Stimulated activated CD8-positive, alpha-beta memory T cell treated with anti-CD3 and anti-CD28 coated beads, Interleukin-12 subunit alpha, Interleukin-12 subunit beta, amount 100 ng/mL, for 1 hour (primary cell): ENCODE measurements around the gene FAM184A.
A peak's percentile ranks its signal among the peaks of the same experiment; 100 is the strongest.
"Not testable (repeated sequence)": the region's sequence is repeated elsewhere in the genome, so short reads cannot be mapped to it uniquely, and the experiment has no call there.

Source experiments
- DNase-seq: peaks from one replicate; pipeline ENCODE4 v3.0.0-alpha.2; 2020; ENCODE audit warnings: low read depth

The FAM184A gene

GRCh38 chr6:119078376-119079282 is at the start of gene FAM184A:
Gene FAM184A (minus strand): TSS chr6:119078664. CDS start chr6:119078299, 365 bp downstream.
- peak; percentile 39 for DNase-seq

DNA sequence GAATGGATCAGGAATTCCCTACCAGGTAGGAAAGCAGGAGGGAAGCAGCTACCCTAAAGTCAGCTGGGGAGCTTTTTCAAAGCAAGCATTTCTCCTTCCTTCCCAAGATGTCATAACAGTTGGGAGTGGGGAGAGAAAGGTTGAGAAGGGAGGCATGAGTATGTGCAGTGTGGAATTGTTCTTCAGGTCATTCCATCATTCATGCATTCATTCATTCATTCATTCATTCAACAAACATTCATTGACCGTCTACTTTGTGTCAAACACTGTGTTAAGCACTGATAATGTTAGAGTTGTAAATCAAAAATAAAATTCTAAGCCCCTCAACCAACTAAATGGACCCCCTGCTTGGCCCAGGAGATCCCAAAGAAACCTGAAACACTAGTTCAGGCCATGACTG is 49.2 kb upstream of the FAM184A start:
- no peak for DNase-seq

GRCh38 chr6:119126826-119127225 is 48.4 kb upstream of the FAM184A start:
- DNase-seq, result no peak

DNA sequence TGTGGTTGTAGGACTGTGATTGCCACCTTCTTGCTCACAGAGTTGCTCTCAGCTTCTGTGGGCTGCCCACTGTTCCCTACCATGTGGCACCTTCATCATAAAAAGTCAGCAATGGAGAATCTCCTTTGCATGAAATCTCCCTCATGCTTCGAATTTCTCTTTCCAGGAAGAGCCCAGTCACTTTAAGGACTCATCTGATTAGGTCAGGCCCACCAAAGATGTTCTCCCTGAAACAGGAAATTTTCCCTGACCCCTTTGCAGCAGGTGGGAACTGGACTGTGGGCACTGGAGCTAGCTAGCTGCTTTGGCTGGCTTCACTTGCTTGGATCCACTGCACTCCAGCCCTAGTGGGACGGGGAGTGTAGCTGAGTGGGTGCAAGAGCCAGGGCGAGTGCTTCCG is 47.7 kb upstream of the FAM184A start:
- DNase-seq, result no peak

GRCh38 chr6:119125576-119125975 is 47.1 kb upstream of the FAM184A start:
- no peak for DNase-seq

DNA sequence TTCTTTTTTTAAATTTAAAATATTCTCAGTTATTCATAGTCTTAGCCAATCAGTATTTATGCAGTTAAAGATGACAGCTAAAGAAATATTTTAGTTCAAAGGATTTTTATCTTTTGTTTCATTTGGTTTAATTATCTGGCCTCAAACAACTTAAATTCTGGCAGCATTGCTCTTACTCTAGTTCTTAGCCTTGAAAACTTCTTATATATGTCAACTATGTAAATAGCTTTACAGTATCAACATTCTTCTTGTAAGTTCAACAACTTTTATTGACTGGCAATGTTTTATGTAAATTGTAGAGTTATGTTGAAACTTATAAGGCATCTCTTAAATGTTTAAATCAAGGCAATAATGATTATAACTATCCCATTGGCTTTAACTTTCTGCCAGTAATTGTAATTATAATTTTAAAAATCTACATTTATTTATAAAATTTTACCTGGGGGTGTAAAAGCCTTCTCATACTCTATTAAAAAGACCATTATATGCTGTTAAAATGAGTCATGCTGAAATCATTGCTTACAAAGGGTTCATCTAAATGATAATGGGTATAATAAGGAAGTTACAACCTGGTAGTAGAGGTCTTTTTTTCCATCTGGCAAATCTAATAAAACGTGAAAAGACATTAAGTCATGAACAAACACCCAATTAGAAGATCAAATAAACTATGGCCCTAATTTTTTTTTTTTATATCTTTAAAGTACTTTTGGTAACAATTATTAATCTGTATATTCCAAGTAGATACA is 45.8 kb upstream of the FAM184A start:
- no peak for DNase-seq

DNA sequence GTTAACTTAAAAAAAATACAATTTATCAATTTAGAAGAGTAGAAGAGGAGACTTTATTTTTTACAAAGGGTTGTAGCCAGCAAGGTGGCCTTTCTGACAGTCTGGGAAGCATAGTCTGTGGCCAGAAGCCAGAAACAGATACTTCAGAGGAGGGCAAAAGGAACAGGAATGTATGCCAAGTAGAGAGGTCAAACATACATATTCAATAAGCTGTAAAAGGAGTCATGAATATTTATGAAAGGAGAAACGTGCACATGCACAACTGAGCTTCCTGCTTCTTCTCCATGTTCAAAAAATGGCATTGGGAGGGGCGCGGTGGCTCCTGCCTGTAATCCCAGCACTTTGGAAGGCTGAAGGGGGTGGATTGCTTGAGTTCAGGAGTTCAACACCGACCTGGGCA is 43.9 kb upstream of the FAM184A start:
- no peak for DNase-seq

GRCh38 chr6:119121367-119121766 is 42.9 kb upstream of the FAM184A start:
- DNase-seq, result no peak

GRCh38 chr6:119119989-119120388 is 41.5 kb upstream of the FAM184A start:
- no peak for DNase-seq

DNA sequence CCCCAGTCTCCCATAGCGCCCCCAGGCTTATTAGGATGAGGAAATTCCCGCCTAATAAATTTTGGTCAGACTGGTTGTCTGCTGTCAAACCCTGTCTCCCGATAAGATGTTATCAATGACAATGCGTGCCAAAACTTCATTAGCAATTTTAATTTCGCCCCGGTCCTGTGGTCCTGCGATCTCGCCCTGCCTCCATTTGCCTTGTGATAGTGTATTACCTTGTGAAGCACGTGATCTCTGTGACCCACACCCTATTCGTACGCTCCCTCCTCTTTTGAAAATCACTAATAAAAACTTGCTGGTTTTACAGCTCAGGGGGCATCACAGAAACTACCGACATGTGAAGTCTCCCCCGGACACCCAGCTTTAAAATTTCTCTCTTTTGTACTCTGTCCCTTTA is 40.6 kb upstream of the FAM184A start:
- DNase-seq, result not testable (repeated sequence)

DNA sequence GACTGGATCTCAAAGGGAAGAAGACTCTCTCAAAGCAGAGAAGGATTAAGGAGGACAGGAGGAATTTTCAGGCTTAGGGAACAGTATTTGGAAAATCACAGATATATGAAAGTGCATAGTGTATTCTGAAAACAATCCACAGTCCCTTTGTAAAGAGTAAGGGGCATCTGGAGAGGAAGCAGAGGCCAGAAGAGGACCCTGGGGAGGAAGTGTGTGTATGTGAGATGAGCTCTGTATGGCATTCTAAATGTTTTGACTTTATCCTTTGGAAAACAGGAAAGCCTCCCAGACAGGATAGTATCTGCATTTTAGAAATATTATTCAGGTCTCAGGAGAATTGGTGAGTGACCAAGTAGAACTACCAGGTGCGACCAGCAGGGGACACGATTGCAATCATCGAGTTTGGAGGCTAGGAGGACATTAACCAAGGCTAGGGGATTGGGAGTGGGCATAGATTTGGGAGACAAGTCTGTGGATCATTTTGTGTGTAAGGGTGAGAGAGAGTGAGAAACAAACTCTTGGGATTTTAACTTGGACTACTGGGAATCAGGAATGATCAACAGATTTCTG is 38.3 kb upstream of the FAM184A start:
- DNase-seq, result no peak

GRCh38 chr6:119113961-119114360 is 35.5 kb upstream of the FAM184A start:
- no peak for DNase-seq

- no peak for DNase-seq
Observed at GRCh38 chr6:119112812-119113530, 34.5 kb upstream of the FAM184A start.

DNA sequence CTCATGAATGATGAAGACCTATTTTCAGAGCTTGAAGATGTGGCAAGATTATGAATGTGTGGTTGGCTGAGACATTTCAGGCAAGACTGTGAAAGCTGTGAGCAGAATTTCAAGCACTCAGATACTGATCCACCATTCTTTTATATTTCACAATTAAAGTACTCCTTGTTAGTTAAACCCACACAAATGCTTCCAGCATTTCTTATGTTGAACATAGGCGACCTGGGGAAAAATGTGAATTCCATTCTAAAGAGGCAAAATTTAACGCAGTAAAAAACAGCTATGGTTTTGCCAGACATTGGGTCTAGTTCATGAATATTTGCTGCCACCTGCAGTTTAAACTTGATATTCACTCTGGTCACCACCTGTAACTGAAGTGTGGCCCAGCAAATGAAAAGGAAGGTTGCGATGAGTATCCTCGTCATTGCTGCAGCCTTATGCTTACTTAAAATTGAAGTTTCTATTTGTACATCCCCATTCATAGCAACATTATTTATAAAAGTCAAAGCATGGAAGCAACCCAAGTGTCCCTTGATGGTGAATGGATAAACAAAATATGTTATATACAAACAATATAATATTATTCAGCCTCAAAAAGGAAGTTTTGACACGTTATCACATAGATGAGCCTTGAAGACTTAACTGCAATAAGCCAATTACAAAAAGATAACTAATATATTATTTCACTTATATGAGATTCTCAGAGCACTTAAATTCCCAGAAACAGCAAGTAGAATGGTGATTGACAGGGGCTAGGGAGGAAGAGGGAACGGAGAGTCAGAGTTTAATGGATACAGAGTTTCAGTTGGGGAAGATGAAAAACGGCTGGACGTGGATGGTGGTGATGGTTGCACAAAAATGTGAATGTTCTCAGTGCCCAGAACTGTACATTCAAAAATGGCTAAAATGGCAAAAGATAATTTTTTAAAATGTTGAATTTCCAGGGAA is 32.4 kb upstream of the FAM184A start:
- peak; percentile 14 for DNase-seq

GRCh38 chr6:119109654-119110325 is 31.3 kb upstream of the FAM184A start:
- DNase-seq, result no peak

- DNase-seq, result no peak
Observed at GRCh38 chr6:119108076-119108475, 29.6 kb upstream of the FAM184A start.

DNA sequence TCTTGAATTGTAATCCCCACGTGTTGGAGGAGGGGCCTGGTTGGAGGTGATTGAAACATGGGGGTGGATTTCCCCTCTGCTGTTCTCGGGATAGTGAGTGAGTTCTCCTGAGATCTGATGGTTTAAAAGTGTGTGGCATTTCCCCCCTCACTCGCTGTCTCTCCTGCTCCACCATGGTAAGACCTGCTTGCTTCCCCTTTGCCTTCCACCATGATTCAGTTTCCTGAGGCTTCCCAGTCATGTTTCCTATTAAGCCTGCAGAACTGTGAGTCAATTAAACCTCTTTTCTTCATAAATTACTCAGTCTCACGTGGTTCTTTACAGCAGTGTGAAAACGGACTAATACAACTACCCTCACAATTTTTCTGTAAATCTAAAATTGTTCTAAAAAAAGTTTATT is 26.8 kb upstream of the FAM184A start:
- DNase-seq, result no peak

DNA sequence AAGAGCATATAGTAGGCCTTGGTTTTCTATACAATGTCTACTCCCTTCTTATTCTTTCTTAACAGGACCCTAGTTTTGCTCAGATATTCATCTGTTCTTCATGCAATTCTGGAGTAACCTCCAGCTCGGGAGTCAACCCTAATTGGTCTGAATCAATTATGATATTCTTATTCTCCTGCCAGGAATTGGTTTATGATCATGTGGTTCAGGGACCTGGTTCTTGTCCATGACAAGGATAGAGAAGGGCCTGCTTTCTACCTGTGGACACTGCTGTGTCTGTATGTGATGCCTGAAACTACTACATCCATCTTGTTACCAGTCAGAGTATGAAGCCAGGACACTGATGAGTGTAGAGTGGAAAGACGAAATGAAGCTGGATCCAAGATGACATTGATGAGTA is 24.4 kb upstream of the FAM184A start:
- DNase-seq, result no peak

GRCh38 chr6:119100115-119100514 is 21.7 kb upstream of the FAM184A start:
- DNase-seq, result no peak

DNA sequence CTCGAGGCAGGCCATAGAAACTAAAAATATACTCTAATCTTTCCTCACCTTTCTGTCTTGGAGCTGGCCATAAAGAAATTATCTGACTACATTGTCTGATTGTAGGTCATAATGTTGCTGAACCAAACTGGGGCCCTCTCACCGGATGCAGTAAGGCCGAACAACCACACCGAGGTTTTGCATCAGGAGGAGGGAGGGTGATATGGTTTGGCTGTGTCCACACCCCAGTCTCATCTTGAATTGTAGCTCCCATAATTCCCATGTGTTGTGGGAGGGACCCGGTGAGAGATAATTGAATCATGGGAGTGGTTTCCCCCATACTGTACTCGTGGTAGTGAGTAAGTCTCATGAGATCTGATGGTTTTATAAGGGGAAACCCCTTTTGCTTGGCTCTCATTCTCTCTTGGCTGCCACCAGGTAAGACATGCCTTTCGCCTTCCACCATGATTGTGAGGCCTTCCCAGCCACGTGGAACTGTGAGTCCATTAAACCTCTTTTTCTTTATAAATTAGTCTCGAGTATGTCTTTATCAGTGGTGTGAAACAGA is 19.4 kb upstream of the FAM184A start:
- not testable (repeated sequence) for DNase-seq
